HCT116 (cell line): ENCODE results near the gene NHLRC4.

Experiments
- CEBPB ChIP-seq: IDR thresholded peaks from 2 replicates; pipeline ENCODE4 v1.6.1; 2012; ENCODE audit warnings: low read depth
- CTCF ChIP-seq, 3 experiments: fragments of 200-600 bp in 1 of 3; sonication (generic) in 1 of 3; IDR thresholded peaks in 2 of 3; conservative IDR thresholded peaks in 1 of 3; 2 replicates each; pipeline ENCODE4 v1.5.1; 2012 to 2017; ENCODE audit warnings: low read depth in 2 of 3, low read length in 2 of 3, antibody characterized with exemption in 1 of 3, borderline replicate concordance in 1 of 3, control low read depth in 1 of 3, mild to moderate bottlenecking in 1 of 3, mixed read lengths in 1 of 3, mixed run types in 1 of 3, moderate library complexity in 1 of 3; ENCODE audit not compliant: insufficient read depth in 1 of 3
- EZH2 ChIP-seq: fragments of 200-600 bp; sonication (generic); IDR thresholded peaks from 2 replicates; pipeline ENCODE4 v1.6.1; 2017; ENCODE audit warnings: antibody characterized with exemption, mixed run types
- EZH2phosphoT487 ChIP-seq: fragments of 200-600 bp; IDR thresholded peaks from 2 replicates; pipeline ENCODE4 v1.6.1; 2018; ENCODE audit warnings: antibody characterized with exemption, borderline replicate concordance
- POLR2A ChIP-seq: IDR thresholded peaks from 2 replicates; pipeline ENCODE4 v1.7.0; 2011; ENCODE audit warnings: borderline replicate concordance; ENCODE audit not compliant: insufficient read depth, insufficient read length; ENCODE audit errors: extremely low read depth
- POLR2AphosphoS5 ChIP-seq: IDR thresholded peaks from 2 replicates; pipeline ENCODE4 v1.6.1; 2011; ENCODE audit warnings: mild to moderate bottlenecking, low read depth, low read length, moderate library complexity
- RAD21 ChIP-seq: IDR thresholded peaks from 2 replicates; pipeline ENCODE4 v1.6.1; 2012; ENCODE audit warnings: low read depth, mild to moderate bottlenecking
- SRF ChIP-seq: IDR thresholded peaks from 2 replicates; pipeline ENCODE4 v1.6.1; 2012; ENCODE audit warnings: low read depth
- TCF7L2 ChIP-seq: IDR thresholded peaks from 2 replicates; pipeline ENCODE4 v1.7.0; 2011; ENCODE audit warnings: borderline replicate concordance, inconsistent platforms; ENCODE audit not compliant: insufficient read depth, insufficient read length; ENCODE audit errors: extremely low read depth
- YY1 ChIP-seq: IDR thresholded peaks from 2 replicates; pipeline ENCODE4 v1.6.1; 2011; ENCODE audit warnings: low read length, low read depth, moderate library complexity, mild to moderate bottlenecking; ENCODE audit not compliant: insufficient replicate concordance; ENCODE audit errors: extremely low read depth
- TF ChIP-seq, protein P1 (sequence below): IDR thresholded peaks from 2 replicates; pipeline ENCODE4 v1.6.1; 2012
- TF ChIP-seq, protein P2 (sequence below): IDR thresholded peaks from 2 replicates; pipeline ENCODE4 v1.6.1; 2011; ENCODE audit warnings: mild to moderate bottlenecking, low read length, moderate library complexity; ENCODE audit not compliant: insufficient replicate concordance; ENCODE audit errors: extremely low read depth
- TF ChIP-seq, protein P3 (sequence below): IDR thresholded peaks from 2 replicates; pipeline ENCODE4 v1.6.1; 2012; ENCODE audit warnings: low read depth

DNA sequence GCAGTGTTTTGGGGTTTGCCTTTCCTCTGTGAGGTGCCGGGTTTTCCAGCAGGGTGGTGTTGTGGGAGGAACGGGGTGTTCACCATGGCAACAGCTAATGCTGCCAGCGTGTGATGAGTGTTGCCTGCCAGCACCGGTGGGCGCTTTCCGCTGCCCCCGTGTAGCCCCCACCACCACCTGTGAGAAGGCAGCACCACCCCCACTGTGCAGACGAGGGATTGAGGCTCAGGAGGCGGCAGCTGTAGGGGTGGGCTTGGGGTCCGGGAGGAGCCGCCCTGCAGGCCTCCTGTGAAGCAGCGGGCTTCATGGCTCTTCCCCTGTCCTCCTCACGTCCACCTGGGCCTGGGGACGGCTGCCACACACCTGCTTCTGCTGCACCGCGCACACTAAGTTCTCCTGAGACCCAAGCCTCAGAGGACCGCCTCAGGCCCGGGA is 28.3 kb downstream of the NHLRC4 start:
- TF ChIP-seq CTCF (IDR thresholded peaks at IDR 0.05 in 2 of 3, conservative IDR thresholded peaks at IDR 0.05 in 1 of 3; ENCODE audit: borderline replicate concordance in 1 of 3, insufficient read depth in 1 of 3, low read depth in 2 of 3, low read length in 2 of 3), result no peak
- TF ChIP-seq RAD21, result no peak
- TF ChIP-seq, protein P1, sequence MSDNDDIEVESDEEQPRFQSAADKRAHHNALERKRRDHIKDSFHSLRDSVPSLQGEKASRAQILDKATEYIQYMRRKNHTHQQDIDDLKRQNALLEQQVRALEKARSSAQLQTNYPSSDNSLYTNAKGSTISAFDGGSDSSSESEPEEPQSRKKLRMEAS, result no peak
- no peak for TF ChIP-seq TCF7L2
- no peak for TF ChIP-seq POLR2A
- no peak for TF ChIP-seq POLR2AphosphoS5
- TF ChIP-seq, protein P2, sequence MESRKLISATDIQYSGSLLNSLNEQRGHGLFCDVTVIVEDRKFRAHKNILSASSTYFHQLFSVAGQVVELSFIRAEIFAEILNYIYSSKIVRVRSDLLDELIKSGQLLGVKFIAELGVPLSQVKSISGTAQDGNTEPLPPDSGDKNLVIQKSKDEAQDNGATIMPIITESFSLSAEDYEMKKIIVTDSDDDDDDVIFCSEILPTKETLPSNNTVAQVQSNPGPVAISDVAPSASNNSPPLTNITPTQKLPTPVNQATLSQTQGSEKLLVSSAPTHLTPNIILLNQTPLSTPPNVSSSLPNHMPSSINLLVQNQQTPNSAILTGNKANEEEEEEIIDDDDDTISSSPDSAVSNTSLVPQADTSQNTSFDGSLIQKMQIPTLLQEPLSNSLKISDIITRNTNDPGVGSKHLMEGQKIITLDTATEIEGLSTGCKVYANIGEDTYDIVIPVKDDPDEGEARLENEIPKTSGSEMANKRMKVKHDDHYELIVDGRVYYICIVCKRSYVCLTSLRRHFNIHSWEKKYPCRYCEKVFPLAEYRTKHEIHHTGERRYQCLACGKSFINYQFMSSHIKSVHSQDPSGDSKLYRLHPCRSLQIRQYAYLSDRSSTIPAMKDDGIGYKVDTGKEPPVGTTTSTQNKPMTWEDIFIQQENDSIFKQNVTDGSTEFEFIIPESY, result no peak
- no peak for TF ChIP-seq EZH2
- TF ChIP-seq, protein P3, sequence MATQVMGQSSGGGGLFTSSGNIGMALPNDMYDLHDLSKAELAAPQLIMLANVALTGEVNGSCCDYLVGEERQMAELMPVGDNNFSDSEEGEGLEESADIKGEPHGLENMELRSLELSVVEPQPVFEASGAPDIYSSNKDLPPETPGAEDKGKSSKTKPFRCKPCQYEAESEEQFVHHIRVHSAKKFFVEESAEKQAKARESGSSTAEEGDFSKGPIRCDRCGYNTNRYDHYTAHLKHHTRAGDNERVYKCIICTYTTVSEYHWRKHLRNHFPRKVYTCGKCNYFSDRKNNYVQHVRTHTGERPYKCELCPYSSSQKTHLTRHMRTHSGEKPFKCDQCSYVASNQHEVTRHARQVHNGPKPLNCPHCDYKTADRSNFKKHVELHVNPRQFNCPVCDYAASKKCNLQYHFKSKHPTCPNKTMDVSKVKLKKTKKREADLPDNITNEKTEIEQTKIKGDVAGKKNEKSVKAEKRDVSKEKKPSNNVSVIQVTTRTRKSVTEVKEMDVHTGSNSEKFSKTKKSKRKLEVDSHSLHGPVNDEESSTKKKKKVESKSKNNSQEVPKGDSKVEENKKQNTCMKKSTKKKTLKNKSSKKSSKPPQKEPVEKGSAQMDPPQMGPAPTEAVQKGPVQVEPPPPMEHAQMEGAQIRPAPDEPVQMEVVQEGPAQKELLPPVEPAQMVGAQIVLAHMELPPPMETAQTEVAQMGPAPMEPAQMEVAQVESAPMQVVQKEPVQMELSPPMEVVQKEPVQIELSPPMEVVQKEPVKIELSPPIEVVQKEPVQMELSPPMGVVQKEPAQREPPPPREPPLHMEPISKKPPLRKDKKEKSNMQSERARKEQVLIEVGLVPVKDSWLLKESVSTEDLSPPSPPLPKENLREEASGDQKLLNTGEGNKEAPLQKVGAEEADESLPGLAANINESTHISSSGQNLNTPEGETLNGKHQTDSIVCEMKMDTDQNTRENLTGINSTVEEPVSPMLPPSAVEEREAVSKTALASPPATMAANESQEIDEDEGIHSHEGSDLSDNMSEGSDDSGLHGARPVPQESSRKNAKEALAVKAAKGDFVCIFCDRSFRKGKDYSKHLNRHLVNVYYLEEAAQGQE, result no peak
- no peak for TF ChIP-seq SRF
- no peak for TF ChIP-seq EZH2phosphoT487
- no peak for TF ChIP-seq YY1
- no peak for TF ChIP-seq CEBPB
